NCI-H2227 (cell line): ENCODE data around the gene CD244.
"Not testable (repeated sequence)": the region's sequence is repeated elsewhere in the genome, so short reads cannot be mapped to it uniquely, and the experiment has no call there.

Source experiments
- DNase-seq: peaks from one replicate; lab custom pipeline; 2025; ENCODE audit not compliant: unreplicated experiment; lab: John Stamatoyannopoulos, UW

The CD244 gene

GRCh38 chr1:160862203-160863060, at the start of gene CD244:
Gene CD244 (minus strand): TSS chr1:160862887. CDS start chr1:160862677, 210 bp downstream.
- DNase-seq = no peak

- DNase-seq = no peak
These were observed 49.2 kb upstream of the CD244 start for GRCh38 chr1:160911925-160912324.

- no peak for DNase-seq
These were observed 48.8 kb upstream of the CD244 start for GRCh38 chr1:160911441-160911840.

- DNase-seq = no peak
These were observed 47.6 kb upstream of the CD244 start for GRCh38 chr1:160910170-160910750.

- DNase-seq = no peak
These were observed 45.3 kb upstream of the CD244 start for GRCh38 chr1:160907976-160908375.

- DNase-seq = no peak
These were observed 42.9 kb upstream of the CD244 start for GRCh38 chr1:160905617-160905989.

- no peak for DNase-seq
These were observed 42.3 kb upstream of the CD244 start for GRCh38 chr1:160904783-160905616.

GRCh38 chr1:160902251-160902650, 39.6 kb upstream of the CD244 start:
- not testable (repeated sequence) for DNase-seq

- DNase-seq = no peak
These were observed 39.1 kb upstream of the CD244 start for GRCh38 chr1:160901768-160902167.

GRCh38 chr1:160900683-160901082, 38.0 kb upstream of the CD244 start:
- not testable (repeated sequence) for DNase-seq

GRCh38 chr1:160894368-160895135, 31.9 kb upstream of the CD244 start:
- DNase-seq = not testable (repeated sequence)

GRCh38 chr1:160891474-160891873, 28.8 kb upstream of the CD244 start:
- no peak for DNase-seq

- DNase-seq = no peak
These were observed 26.2 kb upstream of the CD244 start for GRCh38 chr1:160888926-160889325.

GRCh38 chr1:160887071-160887470, 24.4 kb upstream of the CD244 start:
- DNase-seq = no peak

- no peak for DNase-seq
These were observed 22.4 kb upstream of the CD244 start, which contains the start of gene ITLN1 for GRCh38 chr1:160885042-160885441. Gene ITLN1 (minus strand): TSS chr1:160885180. CDS start chr1:160884877, 303 bp downstream.

- DNase-seq = no peak
These were observed 21.9 kb upstream of the CD244 start for GRCh38 chr1:160884579-160884978.

GRCh38 chr1:160883581-160884513, 21.2 kb upstream of the CD244 start:
- DNase-seq = no peak

GRCh38 chr1:160882582-160882981, 19.9 kb upstream of the CD244 start:
- no peak for DNase-seq

- not testable (repeated sequence) for DNase-seq
These were observed 18.6 kb upstream of the CD244 start for GRCh38 chr1:160881264-160881663.

- no peak for DNase-seq
These were observed 17.5 kb upstream of the CD244 start for GRCh38 chr1:160880216-160880615.
